Uterus (tissue), 2 donors: ENCODE results near the gene STAP2.

ENCODE experiments used
- POLR2A ChIP-seq, 2 donors: fragments of 450-650 bp; IDR thresholded peaks; one replicate each; pipeline ENCODE4 v1.6.1; 2016; ENCODE audit warnings: antibody characterized with exemption in 2 of 2, mild to moderate bottlenecking in 1 of 2, moderate library complexity in 1 of 2
- TF ChIP-seq, protein P1 (sequence below), 4 experiments: fragments of 200-600 bp in 2 of 4; fragments of 450-650 bp in 2 of 4; sonication (generic) in 2 of 4; IDR thresholded peaks; one replicate each; pipeline ENCODE4 v1.5.1; 2016 to 2019; ENCODE audit warnings: antibody characterized with exemption in 4 of 4, mild to moderate bottlenecking in 2 of 4, moderate library complexity in 1 of 4

DNA sequence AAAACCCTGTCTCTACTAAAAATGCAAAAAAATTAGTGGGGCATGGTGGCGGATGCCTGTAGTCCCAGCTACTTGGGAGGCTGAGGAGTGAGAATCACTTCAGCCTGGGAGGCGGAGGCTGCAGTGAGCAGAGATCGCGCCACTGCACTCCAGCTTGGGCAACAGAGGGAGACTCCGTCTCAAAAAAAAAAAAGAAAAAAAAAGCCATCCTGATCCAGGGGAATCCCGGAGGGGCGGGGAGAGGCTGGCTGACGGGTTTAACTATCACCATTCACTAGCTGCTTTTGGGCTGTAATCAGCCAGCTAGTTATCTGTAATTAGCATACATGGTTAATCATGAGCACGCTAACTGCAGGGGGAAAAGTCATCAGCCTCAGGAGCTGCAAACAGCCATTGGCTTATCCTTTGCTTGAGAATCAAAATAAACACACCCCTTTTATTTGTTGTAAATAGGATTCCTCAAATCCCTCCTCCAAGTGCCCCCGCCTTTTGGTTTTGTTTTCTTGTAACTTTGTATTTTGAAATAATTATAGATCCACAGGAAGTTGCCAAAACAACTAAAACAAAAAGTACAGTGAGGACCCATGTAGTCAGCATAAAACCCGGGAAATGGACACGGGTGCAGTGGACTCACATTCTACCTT, 24.7 kb downstream of the STAP2 start:
- TF ChIP-seq, protein P1, sequence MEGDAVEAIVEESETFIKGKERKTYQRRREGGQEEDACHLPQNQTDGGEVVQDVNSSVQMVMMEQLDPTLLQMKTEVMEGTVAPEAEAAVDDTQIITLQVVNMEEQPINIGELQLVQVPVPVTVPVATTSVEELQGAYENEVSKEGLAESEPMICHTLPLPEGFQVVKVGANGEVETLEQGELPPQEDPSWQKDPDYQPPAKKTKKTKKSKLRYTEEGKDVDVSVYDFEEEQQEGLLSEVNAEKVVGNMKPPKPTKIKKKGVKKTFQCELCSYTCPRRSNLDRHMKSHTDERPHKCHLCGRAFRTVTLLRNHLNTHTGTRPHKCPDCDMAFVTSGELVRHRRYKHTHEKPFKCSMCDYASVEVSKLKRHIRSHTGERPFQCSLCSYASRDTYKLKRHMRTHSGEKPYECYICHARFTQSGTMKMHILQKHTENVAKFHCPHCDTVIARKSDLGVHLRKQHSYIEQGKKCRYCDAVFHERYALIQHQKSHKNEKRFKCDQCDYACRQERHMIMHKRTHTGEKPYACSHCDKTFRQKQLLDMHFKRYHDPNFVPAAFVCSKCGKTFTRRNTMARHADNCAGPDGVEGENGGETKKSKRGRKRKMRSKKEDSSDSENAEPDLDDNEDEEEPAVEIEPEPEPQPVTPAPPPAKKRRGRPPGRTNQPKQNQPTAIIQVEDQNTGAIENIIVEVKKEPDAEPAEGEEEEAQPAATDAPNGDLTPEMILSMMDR (IDR thresholded peaks at IDR 0.05), result no peak
- TF ChIP-seq POLR2A (IDR thresholded peaks at IDR 0.05), result no peak
